Peyer's patch (tissue), 4 donors: ENCODE measurements around the gene COL4A1.

ENCODE experiments used
- CTCF ChIP-seq, 6 experiments: fragments of 450-650 bp in 4 of 6; fragments of 200-600 bp in 2 of 6; sonication (generic) in 1 of 6; IDR thresholded peaks; one replicate each; pipeline ENCODE4 v1.5.1; 2017 to 2019; ENCODE audit warnings: antibody characterized with exemption in 6 of 6, mild to moderate bottlenecking in 3 of 6, moderate library complexity in 1 of 6
- POLR2A ChIP-seq, 2 donors: fragments of 450-650 bp; IDR thresholded peaks; one replicate each; pipeline ENCODE4 v1.5.1; 2017; ENCODE audit warnings: antibody characterized with exemption in 2 of 2, mild to moderate bottlenecking in 2 of 2, moderate library complexity in 2 of 2

GRCh38 chr13:110272227-110272626 is 34.7 kb downstream of the COL4A1 start:
- TF ChIP-seq POLR2A (IDR thresholded peaks at IDR 0.05) (no peak), CTCF (IDR thresholded peaks at IDR 0.05) (no peak)
